Measurements from ENCODE around the gene CDYL.

Gene CDYL

GRCh38 chr6:4890627-4891026 lies 114.4 kb downstream of the CDYL start:
- Histone ChIP-seq H3K27me3 (no peaks in the 10 kb centered on the region), H3K27ac (no peak overlapping the region), H3K36me3 (peaks cover 16 to 28% (median 21%) of the 10 kb centered on the region in 3 donors), H3K4me3 (no peak overlapping the region), H3K4me1 (peaks cover 0 to 13% (median 2%) of the 10 kb centered on the region in 4 donors), H3K9me3 (peaks cover 0 to 6% (median 0%) of the 10 kb centered on the region in 3 donors)
- no peak for DNase-seq
- intact Hi-C loops (cut with DNase I; ENCODE audit: low total_unique reads): no loop called here
- no peak for TF ChIP-seq CTCF (IDR thresholded peaks at IDR 0.05)

GRCh38 chr6:4891141-4891540 lies 114.9 kb downstream of the CDYL start:
- TF ChIP-seq CTCF (IDR thresholded peaks at IDR 0.05): no peak
- no peak overlapping the region for H3K4me3 ChIP-seq

GRCh38 chr6:4892785-4893485 lies 116.7 kb downstream of the CDYL start:
- intact Hi-C loops (cut with DNase I; ENCODE audit: low total_unique reads): no loop called here
- Histone ChIP-seq H3K27ac (no peak overlapping the region), H3K27me3 (no peaks in the 10 kb centered on the region), H3K36me3 (peaks cover 30 to 36% (median 32%) of the 10 kb centered on the region in 3 donors), H3K4me1 (peaks cover 0 to 13% (median 2%) of the 10 kb centered on the region in 4 donors), H3K4me3 (no peak overlapping the region), H3K9me3 (no peaks in the 10 kb centered on the region)
- no peak for TF ChIP-seq CTCF (IDR thresholded peaks at IDR 0.05)
- DNase-seq: no peak

More at GRCh38 chr6:4891141-4891540, 114.9 kb downstream of the CDYL start:
- intact Hi-C loops (cut with DNase I; ENCODE audit: low total_unique reads): no loop called here
- Histone ChIP-seq H3K4me1 (peaks cover 0 to 13% (median 2%) of the 10 kb centered on the region in 4 donors), H3K27me3 (no peaks in the 10 kb centered on the region), H3K9me3 (peaks cover 0 to 6% (median 0%) of the 10 kb centered on the region in 3 donors), H3K36me3 (peaks cover 18 to 33% (median 26%) of the 10 kb centered on the region in 3 donors), H3K27ac (no peak overlapping the region)
- no peak for DNase-seq

- intact Hi-C loops (cut with DNase I; ENCODE audit: low total_unique reads): no loop called here
- H3K4me3 ChIP-seq: no peak overlapping the region
- H3K9me3 ChIP-seq: no peaks in the 10 kb centered on the region
- H3K27me3 ChIP-seq: no peaks in the 10 kb centered on the region
- H3K36me3 ChIP-seq: peaks cover 36 to 43% (median 39%) of the 10 kb centered on the region in 3 donors
- H3K4me1 ChIP-seq: peaks cover 0 to 13% (median 2%) of the 10 kb centered on the region in 4 donors
- TF ChIP-seq CTCF (IDR thresholded peaks at IDR 0.05): no peak
- no peak for DNase-seq
- H3K27ac ChIP-seq: no peak overlapping the region
Observed at GRCh38 chr6:4894049-4894448, 117.8 kb downstream of the CDYL start.

- H3K36me3 ChIP-seq: peaks cover 36 to 46% (median 39%) of the 10 kb centered on the region in 3 donors
- H3K4me1 ChIP-seq: no peaks in the 10 kb centered on the region
- intact Hi-C loops (cut with DNase I; ENCODE audit: low total_unique reads): no loop called here
- no peak for TF ChIP-seq CTCF (IDR thresholded peaks at IDR 0.05)
- H3K9me3 ChIP-seq: no peaks in the 10 kb centered on the region
- H3K27me3 ChIP-seq: no peaks in the 10 kb centered on the region
- no peak for DNase-seq
- H3K27ac ChIP-seq: no peak overlapping the region
- no peak overlapping the region for H3K4me3 ChIP-seq
Observed at GRCh38 chr6:4895971-4896370, 119.8 kb downstream of the CDYL start.
